AG09319 (cell line): ENCODE results near the gene SLC2A9.

Experiments used
- DNase-seq: peaks from one replicate; pipeline ENCODE4 v3.0.0-alpha.2; 2010; ENCODE audit warnings: low read depth; ENCODE audit errors: extremely low read depth
- CTCF ChIP-seq: IDR thresholded peaks from 2 replicates; pipeline ENCODE4 v1.5.1; 2011; ENCODE audit warnings: low read depth, mild to moderate bottlenecking, inconsistent platforms, low read length, moderate library complexity

SLC2A9 gene

GRCh38 chr4:9885958-9886357 is 135.3 kb downstream of the SLC2A9 start:
- DNase-seq = no peak
- TF ChIP-seq CTCF = no peak

DNA sequence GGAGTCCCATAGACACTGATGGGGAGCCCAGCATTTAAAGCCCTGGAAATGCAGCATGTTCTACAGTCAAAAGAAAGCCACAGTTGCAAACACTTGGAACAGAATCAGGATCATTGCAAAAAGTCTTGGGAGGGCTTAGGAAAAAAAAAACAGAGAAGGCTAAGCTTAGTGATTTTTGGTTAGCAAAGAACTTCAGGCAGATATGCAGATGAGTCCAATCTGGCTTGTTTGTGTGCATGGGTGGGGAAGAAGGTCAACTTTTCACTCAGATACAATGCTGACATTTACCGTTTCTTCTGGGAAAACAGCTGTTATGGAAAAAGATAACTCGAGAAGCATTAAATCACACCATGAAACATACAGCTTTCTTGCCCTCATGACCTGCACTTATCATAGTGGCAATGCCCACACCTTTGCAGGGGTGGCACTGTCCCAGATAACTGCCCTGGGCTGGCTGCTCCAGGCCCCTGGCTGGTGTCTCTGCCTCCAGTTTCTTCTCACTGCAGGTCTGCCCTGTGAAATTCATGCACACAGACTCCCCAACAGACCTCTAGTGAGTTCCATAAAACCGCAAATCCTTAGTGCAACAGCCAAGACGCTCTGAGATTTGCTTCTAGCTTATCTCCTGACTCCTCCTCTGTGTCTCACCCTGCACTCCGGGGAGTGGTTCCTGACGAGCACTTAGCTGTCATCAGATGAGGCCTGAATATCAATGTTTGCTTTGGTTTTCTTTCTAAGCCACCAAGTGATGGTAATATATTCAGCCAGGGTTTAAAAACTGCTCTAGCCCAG is 140.7 kb downstream of the SLC2A9 start:
- TF ChIP-seq CTCF = no peak
- no peak for DNase-seq

GRCh38 chr4:9877123-9877522 is 144.2 kb downstream of the SLC2A9 start:
- no peak for DNase-seq
- TF ChIP-seq CTCF = no peak

- no peak for DNase-seq
- no peak for TF ChIP-seq CTCF
Measured at GRCh38 chr4:9875516-9875915, 145.8 kb downstream of the SLC2A9 start.

DNA sequence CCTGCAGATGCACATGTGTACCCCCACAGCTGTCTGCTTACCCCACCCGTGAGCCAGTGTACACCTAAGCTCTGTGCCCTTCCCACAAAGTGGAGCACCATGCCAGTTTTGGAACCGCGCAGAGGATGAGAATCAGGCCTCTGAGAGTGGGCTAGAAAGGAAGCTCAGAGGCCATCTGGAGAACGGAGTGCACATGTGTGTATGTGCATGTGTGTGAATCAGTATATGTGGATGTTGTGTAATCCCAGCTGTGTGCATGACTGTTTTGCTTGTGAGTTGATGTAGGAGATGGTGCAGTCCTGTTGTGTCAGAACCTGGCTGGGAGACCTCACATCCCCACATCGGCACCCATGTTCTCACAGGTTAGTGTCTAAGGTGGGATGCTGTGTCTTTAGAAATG is 146.9 kb downstream of the SLC2A9 start:
- no peak for DNase-seq
- no peak for TF ChIP-seq CTCF

GRCh38 chr4:9870165-9870790 is 151.0 kb downstream of the SLC2A9 start:
- DNase-seq = no peak
- no peak for TF ChIP-seq CTCF

DNA sequence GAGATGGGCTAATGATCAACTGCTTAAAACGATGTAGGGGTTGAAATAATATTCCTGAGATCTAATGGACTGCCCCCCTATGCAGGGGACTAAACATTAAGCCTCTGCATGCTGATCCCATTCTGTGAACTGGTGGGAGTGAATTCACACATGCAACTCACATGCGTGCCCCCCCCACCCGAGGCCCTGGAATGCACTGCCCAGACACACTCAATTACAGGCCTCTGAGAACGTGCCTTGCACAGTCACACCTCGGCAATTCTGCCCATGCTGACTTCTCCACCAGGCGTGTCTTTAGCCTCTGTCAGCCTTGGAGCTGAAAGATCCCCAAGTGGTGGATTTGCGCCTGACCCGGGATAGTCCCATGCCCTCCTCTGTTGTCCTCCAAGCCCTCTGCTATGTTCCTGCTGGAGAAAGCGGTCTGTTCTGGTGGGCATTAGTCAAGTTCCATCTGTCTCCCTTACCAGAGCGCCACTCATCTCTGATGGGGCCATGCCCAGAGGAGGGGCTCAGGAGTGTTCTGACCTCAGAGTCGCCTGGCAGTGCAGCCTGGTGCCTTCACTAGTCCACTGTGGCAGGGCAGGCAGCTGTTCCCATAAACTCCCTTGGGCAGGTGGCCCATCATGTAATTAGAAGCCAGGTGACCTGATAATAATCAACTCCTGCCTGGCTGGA is 153.4 kb downstream of the SLC2A9 start:
- TF ChIP-seq CTCF = no peak
- DNase-seq = no peak
